Measurements from ENCODE around the gene PRRX2.

GRCh38 chr9:129685220-129685932 is 19.9 kb downstream of the PRRX2 start:
- TF ChIP-seq CTCF (IDR thresholded peaks at IDR 0.05) (no peak), ZFX (IDR thresholded peaks at IDR 0.05; ENCODE audit: borderline replicate concordance) (no peak)
